Amniotic epithelial cell (primary cell): ENCODE results near the gene SMCHD1.
"Not testable (repeated sequence)": the region's sequence is repeated elsewhere in the genome, so short reads cannot be mapped to it uniquely, and the experiment has no call there.

Experiments used
- DNase-seq: peaks from one replicate; pipeline ENCODE4 v3.0.0-alpha.2; 2010; ENCODE audit warnings: low read depth

The SMCHD1 gene

DNA sequence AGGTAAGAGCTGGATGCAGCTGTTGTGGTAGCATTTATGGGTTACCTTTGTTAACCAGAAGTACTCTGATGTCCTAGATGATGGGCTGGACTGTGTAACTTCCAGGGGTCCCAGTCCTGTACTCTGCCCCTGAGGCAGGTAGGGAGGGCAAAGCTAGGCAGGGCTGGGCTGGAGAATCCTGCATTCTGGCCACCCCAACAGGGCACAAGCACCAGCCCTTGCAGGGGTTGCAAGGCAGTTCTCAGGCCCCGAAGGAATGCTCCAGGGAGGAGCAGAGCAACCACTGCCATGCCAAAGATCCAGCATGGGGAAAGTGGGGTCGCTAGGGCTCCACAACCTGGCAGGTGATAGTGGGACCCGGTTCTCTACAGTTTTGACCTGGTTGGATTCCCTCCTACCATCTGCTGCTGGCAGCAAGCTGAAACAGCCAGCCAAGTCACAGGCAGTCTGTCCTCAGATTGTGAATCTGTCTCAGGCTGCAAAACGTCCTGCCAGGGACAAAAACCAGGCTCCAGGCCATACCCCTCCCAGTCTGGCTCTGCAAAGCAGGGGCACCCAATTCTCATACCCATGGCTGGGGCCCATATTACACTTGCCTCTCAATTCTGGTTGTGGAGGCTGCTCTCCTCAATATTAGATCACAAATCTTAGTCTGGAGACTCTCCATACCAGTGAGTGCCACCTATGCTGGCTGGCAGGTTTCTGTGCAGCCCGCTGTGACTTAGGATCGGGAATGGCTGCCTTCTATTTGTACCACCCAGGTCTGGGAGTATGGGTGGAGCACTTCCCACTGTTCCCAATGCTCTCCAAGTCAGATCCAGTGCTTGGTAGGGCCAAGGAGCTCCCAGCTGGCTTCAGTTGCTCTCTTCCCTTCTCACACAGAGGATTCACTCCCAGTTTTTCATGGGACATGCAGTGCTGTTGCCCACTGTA is 61.1 kb downstream of the SMCHD1 start:
- no peak for DNase-seq

DNA sequence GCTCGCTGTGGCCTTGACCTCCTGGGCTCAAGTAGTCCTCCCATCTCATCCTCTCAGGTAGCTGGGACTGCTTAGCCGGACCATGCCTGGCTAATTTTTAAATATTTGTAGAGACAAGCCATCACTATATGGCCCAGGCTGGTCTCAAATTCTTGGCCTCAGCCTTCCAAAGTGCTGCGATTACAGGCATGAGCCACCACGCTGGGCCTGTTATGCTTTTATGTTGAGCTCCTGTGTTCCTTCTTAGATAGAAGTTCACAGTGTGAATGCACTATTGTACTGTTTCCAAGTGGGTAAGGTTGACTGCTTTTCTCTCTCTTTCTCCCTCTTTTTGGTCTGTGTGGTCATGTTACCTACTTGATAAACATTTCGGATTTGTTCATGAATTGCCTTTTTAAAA is 61.9 kb downstream of the SMCHD1 start:
- no peak for DNase-seq

DNA sequence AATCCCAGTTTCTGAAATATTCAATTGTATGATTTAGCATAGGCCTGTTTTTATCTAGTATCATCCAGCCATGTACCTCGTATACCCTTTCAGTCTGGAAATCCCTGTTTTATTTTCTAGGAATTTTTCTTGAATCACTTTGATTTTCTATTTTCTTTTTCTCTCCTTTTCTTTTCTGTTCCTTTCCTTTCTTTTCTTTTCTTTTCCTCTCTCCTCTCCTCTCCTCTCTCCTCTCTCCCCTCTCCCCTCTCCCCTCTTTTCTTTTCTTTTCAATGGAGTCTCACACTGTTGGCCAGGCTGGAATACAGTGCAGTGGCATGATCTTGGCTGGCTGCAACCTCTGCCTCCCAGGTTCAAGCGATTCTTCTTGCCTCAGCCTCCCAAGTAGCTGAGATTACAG is 63.5 kb downstream of the SMCHD1 start:
- no peak for DNase-seq

DNA sequence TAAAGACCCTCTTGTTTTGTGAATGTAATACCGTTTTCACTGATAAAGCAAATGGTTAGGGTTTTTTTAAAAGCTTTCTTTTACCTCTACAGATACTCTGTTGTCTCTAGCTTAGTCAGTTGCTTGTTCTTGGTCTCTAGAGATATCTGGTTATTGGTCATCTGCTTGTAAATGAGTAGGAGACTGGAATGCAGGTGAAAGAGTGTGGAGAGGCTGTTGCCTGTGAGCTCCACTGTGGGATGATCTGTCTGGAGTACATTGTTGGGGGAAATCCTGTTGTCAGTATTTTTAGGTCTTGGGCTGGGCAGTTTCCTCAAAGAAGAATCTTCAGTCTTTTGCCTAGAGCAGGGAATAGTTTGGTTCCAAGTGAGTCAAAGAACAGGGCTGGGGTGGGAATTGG is 67.7 kb downstream of the SMCHD1 start:
- DNase-seq: no peak

DNA sequence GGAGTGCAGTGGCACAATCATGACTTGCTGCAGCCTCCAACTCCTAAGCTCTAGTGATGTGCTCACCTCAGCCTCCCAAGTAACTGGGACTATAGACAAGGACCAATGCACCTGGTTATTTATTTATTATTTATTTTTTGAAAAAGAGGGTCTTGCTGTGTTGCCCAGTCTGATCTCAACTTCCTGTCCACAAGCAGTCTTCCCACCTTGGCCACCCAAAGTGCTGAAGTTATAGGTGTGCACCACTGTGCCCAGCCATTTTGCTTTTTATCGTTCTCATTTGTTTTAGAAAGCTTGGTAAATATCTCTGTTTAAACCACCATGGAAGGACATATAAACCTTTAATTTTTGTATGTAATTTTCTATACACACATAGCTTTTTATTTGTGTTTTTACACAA is 74.2 kb downstream of the SMCHD1 start:
- DNase-seq: no peak

DNA sequence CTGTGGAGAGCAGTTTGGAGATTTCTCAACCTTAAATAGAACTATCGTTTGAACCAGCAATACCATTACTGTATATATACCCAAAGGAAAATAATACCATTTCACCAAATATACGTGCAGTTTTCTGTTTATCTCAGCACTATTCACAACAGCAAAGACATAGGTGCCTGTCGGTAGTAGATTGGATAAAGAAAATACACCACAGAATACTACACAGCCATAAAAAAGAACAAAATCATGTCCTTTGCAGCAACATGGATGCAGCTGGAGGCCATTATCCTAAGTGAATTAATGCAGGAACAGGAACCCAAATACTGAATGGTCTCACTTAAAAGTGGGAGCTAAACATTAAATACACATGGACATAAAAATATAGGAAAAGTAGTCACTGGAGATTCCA is 81.3 kb downstream of the SMCHD1 start:
- no peak for DNase-seq

DNA sequence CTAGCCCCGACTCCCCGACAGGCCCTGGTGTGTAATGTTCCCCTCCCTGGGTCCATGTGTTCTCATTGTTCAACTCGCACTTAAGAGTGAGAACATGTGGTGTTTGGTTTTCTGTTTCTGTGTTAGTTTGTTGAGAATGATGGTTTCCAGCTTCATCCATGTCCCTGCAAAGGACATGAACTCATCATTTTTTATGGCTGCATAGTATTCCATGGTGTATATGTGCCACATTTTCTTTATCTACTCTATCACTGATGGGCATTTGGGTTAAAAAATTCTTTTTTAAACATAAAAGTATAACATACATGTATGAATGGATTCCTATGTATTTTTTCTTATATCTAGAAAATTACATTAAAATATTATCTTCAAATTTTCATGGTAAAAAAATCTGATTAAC is 84.6 kb downstream of the SMCHD1 start:
- not testable (repeated sequence) for DNase-seq

DNA sequence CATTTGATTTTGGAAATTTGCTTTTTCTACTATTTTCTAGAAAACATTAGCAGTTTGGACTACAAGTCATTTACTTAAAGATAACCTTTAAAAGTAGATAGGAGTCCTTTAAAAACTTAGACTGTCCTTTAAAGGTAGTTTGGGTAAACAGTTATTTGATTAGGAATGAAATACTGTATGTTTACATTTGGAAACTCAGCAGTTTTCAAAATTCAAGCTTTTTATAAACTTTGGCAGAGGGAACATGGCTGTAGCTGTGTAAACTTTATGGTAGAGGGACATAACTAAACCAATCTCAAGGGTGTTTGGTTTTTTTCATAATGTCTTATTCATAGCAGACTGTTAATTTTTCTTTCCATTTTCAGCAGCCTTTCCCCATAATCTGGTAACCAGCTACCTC is 90.7 kb downstream of the SMCHD1 start:
- DNase-seq: no peak

DNA sequence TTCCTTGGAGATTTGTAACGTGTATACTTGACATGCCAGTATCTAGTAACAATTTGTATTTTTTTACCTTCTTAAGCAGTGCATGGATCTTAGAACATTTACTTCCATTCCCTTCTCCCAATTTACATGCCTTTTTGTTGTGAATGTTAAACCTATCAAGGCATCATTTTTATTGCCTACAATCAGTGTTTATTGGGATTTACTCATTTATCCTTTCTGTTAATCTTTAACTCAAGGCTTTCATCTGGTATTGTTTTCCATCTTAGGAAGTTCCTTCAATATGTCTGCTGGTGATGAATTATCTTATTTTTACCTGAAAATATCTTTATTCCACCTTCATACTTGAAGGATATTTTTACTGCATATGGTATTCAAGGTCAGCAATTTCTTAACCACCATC is 102.8 kb downstream of the SMCHD1 start:
- DNase-seq: no peak

DNA sequence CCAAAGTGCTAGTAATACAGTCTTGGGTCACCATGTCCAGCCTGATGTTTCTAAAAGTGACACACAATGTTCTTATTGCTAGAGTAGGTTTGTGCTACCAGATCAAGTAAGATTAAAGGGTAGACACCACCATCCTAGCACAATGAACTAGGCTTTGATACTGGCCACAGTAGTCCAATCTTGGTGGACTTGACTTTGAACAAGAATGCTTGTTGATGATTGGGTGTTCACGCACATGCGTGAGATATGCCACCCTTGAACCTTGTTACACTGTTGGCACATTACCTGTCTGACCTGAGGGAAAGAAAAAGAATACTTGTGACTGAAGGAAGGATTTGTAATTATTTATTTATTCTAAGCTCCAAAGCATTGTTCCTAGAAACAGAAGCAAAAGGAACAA is 119.1 kb downstream of the SMCHD1 start:
- DNase-seq: no peak

DNA sequence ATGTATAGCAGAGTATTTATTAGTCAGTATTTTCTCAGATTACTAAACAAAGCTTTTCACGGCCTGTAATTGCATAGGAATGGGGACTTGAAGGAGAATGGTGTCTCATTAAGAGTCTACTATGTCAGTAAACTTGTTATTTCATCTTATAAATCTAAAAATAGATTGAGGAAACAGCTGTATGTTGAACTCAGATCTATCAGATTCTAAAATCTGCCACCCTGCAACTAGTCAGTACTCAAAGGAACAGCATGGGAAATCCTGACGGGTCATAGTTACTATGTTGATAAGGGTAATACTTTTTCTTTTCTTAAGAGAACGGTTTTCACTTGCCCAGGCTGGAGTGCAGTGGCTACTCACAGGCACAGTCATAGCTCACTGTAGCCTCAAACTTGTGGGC is 121.1 kb downstream of the SMCHD1 start:
- no peak for DNase-seq

DNA sequence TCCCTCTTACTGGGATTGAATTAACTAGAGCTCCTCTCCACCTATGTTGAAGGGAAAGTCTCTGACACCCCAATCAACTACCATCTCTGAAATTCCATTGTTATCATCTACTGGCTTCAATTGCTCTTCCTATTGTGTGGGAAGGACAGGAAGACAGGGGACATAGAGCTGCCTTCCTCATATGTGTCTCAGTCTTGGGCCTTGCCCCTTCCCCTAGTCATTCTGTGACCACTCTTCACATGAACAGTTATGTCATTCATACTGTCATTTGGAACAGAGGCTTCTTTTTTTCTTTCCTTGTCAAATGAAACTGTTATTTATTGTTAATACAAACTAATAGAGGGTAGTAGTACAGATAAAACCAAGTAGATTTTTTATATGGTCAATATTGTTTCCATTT is 121.7 kb downstream of the SMCHD1 start:
- no peak for DNase-seq

DNA sequence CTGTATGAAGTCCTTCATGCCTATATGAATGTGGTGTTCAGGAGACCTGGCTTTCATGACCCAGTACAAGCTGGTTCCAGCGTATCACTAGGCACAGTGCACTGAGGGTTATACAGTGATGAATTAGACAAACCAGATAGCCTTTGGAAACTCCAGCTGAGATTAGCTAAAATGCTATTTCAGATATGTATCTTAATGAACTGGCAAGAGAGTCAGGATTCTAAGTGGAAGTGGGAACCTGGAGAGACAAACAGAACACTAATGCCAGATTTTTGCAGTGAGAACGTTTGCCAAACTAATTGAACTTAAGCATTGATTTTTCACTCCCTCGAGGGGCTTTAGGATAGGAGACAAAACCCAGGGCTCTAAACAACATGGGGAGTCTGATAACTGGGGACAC is 125.2 kb downstream of the SMCHD1 start:
- no peak for DNase-seq

DNA sequence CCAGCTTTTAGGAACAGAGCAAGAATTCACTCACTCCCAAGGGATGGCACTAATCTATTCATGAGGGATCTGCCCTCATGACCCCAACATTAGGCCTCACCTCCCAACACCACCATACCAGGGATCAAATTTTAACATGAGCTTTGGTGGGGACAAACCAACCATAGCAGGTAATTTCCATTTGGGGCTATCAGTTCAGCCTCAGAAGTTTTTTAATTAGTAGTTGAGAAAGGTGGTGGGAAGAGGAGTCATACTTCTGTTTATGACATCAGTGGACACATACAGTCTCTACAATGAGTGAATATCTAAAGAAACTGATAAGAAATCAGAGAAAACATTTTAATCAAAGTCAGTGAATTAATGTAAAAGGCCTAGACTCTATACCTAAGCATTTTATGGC is 131.7 kb downstream of the SMCHD1 start:
- DNase-seq: no peak

DNA sequence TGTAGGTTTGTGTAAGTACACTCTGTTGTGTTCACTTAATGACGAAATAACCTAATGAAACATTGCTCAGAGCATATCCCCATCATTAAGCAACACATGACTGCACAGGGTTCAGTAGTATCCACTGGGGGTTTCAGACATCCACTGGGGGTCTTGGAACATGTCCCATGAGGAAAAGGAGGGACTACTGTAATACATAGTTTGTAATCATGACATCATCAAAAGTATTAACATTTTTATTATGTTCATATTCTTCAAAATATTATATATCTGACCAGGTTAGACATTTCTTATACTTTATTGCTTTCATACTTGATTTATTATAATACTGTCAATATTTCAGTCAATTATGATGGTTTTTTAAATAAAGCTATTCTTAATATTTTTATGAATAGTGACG is 136.9 kb downstream of the SMCHD1 start:
- DNase-seq: no peak

DNA sequence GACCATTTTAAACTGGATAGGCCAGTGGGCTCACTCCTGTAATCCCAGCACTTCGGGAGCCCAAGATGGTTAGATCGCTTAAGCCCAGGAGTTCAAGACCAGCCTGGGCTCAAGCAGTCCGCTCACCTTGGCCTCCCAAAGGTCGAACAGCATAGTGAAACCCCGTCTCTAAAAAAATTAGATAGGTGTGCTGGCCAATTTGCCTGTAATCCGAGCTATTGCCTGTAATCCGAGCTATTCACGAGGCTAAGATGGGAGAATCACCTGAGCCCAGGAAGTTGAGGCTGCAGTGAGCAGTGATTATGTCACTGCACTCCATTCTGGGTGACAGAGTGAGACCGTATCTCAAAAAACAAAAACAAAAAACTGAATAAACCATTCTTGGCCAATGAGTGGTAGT is 138.6 kb downstream of the SMCHD1 start:
- DNase-seq: no peak

DNA sequence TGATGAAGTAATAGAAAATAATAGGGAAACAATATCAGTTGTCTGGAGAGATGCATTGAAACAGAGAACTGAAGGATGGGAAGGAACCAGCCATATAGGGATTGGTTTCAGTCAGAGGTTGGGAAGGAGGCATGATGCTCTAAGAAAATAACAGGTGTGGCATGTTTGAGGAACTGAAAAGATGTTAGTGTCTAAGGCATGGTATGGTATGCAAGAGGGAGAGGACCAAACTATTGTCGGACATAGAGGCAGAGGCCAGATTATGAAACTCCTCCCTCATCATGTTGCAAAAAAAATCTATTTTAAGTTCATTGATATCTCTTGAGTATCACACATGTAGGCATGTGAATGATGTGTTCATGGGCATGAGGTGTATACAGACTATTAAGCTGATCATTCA is 142.4 kb downstream of the SMCHD1 start:
- no peak for DNase-seq

DNA sequence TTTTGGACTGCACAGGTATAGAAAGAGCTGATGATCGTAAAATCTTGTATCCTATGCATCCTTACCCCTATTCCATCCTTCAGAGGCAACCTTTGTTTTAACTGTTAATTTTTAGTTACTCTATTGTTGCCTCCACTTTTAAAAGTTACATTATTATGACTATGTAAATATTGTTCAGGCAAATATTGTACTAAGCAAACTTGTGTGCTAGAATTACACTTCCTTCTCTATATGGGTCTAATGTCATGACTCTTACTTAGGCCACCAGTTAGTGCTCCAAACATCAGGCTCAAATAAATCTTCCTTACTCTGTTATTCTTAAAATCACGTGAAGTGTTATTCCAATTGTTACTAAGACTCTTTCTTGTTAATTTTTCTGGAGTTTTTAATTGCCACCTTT is 143.8 kb downstream of the SMCHD1 start:
- no peak for DNase-seq

DNA sequence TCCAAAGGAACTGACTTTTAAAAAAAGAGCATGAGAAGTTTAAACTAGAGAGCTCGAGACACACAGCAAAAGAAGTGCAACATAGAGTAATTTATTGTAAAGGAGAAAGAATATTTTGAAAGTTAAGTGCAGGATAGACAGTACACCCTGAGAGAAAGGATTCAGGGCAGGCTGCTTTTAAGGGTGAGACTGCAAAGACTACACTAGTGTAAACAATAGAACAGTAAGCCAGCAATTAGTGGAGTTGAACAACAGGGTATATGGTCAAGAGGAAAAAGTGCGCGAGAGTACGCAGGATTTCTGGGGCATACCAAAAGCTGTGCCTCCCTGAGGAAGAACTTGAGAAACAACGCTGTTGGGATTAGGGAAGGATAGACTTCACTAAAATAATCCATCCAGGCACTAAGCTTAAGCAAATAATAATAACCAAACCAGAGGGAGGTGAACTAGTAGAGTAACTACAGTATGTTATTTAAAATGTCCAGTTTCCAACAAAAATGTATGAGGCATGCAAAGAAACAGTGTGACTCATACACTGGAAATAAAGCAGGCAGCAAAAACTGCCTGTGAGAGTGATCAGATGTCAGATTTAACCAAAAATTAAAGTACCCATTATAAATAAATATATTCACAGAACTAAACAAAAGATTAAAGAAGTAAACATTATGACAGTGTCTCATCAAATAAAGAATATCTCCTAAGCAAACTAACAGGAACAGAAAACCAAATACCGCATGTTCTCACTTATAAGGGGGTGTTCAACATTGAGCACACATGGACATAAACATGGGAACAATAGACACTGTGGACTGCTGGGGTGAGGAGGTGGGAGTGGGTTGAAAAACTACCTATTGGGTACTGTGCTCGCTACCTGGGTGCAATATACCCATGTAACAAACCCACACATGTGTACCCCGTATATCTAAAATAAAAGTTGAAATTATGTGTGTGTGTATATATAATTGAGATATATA is 150.7 kb downstream of the SMCHD1 start:
- DNase-seq: peak; percentile 56

DNA sequence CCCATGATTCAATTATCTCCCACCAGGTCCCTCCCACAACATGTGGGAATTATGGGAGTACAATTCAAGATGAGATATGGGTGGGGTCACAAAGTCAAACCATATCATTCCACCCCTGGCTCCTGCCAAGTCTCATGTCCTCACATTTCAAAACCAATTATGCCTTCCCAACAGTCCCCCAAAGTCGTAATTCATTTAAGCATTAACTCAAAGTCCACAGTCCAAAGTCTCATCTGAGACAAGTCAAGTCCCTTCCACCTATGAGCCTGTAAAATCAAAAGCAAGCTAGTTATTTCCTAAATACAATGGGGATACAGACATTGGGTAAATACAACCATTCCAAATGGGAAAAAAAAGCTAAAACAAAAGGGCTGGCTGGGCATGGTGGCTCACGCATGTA is 153.1 kb downstream of the SMCHD1 start:
- DNase-seq: not testable (repeated sequence)

DNA sequence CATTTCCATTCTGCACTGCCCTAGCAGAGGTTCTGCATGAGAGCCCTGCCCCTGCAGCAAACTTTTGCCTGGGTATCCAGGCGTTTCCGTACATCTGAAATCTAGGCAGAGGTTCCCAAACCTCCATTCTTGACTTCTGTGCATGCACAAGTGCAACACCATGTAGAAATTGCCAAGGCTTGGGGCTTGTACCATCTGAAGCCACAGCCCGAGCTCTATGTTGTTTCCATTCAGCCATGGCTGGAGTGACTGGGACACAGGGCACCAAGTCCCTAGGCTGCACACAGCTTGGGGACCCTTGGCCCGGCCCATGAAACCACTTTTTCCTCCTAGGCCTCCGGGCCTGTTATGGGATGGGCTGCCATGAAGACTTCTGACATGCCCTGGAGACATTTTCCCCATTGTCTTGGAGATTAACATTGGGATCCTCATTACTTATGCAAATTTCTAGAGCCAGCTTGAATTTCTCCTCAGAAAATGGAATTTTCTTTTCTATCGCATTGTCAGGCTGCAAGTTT is 154.2 kb downstream of the SMCHD1 start:
- not testable (repeated sequence) for DNase-seq

DNA sequence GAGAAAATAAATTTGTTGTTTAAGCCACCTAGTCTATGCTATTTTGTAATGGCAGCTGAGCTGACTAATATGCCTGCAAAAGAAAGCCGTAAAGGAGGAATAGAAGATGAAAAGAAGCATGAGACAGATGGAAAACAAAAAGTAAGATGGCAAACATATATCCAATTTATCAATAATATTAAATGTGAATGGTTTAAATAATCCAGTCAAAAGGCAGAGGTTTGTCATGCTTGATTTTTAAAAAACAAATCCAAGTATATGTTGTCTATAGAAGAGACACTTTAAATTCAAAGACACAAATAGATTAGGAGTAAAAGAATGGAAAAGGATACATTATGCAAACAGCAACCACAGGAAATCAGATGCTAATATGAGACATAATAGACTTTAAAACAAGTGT is 155.9 kb downstream of the SMCHD1 start:
- no peak for DNase-seq

DNA sequence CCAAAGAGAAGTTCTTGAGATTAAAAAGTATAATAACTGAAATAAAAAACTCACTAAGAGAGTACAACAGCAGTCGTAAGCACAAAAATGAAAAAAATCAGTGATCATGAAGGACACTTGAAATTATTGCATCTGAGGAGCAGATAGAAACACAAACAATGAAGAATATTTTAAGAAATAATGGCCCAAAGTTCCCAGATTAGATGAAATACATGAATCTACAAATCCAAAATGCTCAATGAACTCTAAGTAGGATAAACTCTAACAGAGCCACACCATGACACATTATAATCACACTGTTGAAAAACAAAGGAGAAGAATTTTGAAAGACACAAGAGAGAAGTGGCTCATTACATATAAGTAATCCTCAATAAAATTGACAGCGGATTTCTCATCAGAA is 159.4 kb downstream of the SMCHD1 start:
- DNase-seq: no peak
